ENCODE data around the gene MYLK.
A peak's percentile ranks its signal among the peaks of the same experiment; 100 is the strongest.
"Not testable (repeated sequence)": the region's sequence is repeated elsewhere in the genome, so short reads cannot be mapped to it uniquely, and the experiment has no call there.

Gene MYLK

DNA sequence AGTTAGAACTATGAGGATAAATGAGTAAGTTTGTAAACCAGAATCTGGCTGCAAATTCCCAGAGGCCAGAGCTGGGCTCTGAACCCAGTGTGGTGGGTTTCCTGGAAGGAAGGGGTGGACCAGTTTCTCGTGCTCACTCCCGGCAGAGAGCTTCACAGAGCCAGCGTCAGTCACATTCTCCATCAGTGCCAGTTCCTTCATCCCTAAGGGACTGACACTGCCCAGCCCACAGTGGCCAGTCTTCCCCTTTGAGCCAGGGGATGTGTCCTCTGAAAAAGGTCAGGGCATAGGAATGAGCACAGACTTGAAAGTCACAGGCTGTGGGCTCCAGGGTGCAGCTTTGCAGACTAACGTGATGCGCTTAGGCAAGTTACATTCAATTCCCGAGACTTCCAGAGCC lies 163.5 kb downstream of the MYLK start:
- DNase-seq: no peak
- in situ Hi-C loops (cut with MboI; ENCODE audit: low pct_unique_long_range_greater_than_20kb, low sequenced_read_pairs): no loop called here

DNA sequence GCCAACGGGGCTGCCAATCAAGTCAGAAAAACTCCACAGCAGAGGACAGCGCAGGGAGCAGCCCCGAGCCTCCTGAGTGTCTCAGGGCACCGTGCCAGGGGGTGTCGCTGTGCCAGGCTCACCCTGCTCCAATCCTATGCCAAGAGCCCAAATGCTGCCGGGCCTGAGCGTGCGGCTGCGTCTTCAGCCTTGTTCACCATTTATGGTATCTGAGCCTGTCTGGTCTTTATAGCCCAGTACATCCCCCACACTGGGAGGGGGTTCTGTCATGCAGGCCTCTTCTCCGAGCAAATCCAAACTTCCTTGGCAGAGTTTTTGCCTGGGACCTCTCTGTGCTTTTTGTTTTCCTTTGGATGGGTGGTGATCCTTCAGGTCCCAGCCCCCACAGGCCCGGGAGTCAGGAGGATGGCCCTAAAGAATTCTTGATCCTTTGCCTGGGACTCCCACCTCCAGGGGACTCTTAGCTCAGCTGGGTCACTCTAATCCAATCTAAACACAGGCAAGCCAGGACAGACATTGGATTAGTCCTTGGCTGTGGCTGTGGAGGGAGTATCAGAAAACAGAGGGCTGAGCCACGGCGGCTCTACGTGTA lies 164.2 kb downstream of the MYLK start:
- DNase-seq: no peak
- in situ Hi-C loops (cut with MboI; ENCODE audit: low pct_unique_long_range_greater_than_20kb, low sequenced_read_pairs): no loop called here

DNA sequence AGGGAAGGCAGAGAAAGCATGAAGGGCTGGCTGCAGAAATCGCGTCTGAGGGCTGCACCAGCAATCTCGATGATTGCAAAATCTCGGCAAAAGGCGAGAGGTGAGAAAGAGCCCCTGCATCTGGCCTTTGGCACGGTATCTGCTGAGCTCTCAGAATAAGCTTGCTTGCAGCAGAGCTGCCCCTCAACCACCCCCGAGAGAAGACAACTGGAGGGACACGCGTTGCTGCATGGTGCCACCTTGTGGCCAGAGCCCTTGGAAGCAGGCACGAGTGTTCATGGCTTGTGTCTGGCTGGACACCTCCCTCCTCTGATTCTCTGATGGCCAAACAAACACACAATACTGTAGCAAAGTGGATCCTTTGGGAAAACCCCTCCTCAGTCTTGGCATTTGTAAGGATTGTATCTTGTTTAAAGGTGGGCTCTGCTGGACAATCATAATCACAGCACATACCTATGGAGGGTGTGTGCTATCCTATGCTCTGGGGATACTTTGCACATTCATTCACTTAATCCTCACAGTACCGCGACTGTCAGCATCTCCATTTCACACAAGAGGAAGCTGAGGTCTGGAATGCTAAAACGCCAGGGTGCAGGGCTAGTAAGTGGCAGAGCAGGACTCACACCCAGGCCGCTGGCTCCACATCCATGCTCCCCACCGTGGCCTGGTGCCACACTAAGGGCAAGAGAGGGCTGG lies 164.9 kb downstream of the MYLK start:
- peak; percentile 67 for DNase-seq
- in situ Hi-C loops (cut with MboI; ENCODE audit: low pct_unique_long_range_greater_than_20kb, low sequenced_read_pairs): not testable (repeated sequence)

DNA sequence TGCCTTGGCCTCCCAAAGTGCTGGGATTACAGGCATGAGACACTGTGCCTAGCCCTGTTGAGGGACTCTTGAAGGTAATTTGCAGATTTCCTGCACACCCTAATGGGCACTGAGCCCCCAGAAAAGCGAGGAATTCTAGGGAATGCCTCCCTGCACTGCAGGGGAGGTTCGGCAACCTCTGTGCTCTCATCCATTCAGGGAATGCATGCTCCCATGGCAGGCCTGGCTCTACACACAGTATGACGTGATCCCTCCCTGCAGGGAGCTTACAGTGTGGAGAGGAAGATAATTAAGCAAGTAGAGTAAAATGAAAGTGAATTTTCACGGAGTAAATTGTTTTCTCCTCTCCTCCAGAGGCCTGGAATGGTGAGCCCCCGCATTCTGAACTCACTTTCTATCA lies 166.0 kb downstream of the MYLK start:
- in situ Hi-C loops (cut with MboI; ENCODE audit: low pct_unique_long_range_greater_than_20kb, low sequenced_read_pairs): no loop called here

DNA sequence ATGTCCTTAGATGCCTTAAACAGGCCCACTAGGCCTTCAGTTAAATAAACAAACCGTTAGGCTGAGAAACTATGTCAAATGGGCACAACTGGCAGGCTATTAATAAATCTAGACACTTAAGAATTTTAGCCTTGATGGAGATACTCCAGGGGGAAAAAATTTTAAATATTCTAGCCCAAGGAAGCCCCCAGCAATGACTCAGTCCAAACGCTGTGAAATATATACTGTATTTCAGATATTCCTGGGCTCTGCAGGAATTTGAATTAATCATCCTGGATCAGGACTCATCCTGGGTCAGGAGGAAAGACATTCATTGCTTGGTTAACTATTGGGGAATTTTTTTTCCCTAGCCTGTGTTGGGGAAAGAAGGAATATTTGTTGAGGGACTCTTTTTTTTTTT lies 166.7 kb downstream of the MYLK start:
- DNase-seq; in situ Hi-C loops (cut with MboI; ENCODE audit: low pct_unique_long_range_greater_than_20kb, low sequenced_read_pairs): not testable (repeated sequence)

More for the DNA sequence above, 166.0 kb downstream of the MYLK start:
- DNase-seq: no peak

DNA sequence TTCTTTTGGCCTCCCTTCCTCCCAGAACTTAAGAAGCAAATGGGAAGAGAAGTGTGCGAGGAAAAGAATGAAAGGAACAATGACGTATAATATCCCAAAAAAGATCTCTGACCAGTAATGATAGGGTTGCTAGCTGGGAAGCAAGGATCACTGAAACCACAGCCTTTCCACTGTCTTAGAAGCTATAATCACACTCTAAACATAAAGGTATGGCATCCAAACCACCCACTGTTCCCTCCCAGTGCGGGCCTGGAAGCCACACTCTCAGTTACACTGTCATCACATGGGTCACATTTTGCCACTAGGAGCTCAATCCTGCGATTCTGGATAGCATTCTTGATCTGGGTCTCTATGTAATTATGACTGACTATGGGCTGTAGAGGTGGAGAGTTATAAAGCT lies 167.7 kb downstream of the MYLK start:
- no peak for DNase-seq
- in situ Hi-C loops (cut with MboI; ENCODE audit: low pct_unique_long_range_greater_than_20kb, low sequenced_read_pairs): no loop called here

DNA sequence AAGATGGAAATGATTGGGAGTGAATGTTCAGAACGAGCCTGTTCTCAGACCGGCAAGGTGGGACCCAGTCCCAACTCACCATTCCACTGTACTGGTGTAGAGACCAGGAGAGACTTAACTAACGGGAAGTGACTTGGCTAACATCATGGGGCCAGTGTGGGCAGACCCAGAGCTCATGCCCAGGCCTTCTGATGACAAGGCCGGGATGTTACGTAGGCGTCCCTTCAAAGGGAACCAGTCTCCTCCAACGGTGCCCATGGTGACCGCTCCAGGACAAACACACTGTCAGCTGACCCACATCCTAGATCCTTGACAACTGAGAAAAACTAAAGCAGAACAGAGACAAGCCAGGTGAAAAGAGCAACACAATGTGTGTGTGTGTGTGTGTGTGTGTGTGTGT lies 170.9 kb downstream of the MYLK start:
- in situ Hi-C loops (cut with MboI; ENCODE audit: low pct_unique_long_range_greater_than_20kb, low sequenced_read_pairs): no loop called here
- DNase-seq: no peak

DNA sequence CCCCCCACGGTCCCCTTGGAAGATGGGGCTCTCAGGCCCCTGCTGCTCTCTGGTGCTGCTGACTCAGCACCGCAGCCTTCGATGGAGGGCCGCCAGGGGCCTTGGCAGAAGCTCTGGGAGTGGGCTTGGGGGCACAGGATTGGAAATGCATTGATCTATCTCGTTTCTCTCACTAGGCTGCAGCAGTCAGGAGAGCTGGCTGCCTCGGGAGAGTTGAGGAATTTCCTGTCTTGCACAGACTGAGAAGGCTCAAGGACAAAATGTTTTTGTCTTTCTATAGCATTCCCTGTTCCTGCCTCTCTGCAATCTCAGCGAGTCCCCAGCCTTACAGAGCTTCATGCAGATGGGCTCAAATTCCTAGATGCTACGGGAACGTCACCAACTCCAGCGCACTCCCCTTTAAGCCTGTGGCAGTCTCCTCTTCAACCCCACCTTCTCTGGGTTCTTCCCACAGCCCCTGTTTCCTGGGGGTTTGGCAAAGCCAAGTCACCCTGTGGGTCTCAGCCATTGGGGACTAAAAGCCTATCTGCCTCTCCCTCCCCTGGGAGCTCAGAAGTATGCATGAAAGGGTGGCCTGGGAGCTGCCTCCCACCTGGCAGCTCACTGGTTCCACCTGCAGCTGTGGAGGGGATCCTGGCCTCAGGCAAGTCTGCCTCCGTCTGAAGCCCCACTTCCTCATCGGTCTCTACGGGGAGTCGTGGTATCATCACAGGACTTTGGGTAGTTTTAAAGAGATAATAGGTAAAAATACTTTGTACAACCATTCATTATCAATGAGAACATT lies 171.9 kb downstream of the MYLK start:
- no peak for DNase-seq
- in situ Hi-C loops (cut with MboI; ENCODE audit: low pct_unique_long_range_greater_than_20kb, low sequenced_read_pairs): no loop called here

DNA sequence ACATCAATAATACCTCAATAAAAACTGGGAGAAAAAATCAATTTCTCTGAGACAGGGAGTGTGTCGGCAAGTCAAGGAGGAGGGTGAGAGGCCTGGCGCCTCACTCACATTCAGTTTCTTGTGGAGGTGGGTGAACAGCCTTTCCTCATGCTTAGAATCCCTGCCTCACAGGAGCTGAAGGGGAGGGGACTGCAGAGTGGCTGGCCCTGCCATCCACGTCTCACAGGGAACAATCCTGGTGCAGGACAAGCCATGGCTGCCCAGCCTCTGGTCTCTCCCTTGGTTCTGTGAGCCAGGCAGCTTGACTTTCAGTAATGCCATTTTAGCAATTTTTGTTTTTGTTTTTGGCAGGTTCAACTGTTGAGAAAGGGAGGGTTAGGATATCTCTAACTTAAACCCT lies 172.8 kb downstream of the MYLK start:
- DNase-seq: no peak
- in situ Hi-C loops (cut with MboI; ENCODE audit: low pct_unique_long_range_greater_than_20kb, low sequenced_read_pairs): no loop called here

DNA sequence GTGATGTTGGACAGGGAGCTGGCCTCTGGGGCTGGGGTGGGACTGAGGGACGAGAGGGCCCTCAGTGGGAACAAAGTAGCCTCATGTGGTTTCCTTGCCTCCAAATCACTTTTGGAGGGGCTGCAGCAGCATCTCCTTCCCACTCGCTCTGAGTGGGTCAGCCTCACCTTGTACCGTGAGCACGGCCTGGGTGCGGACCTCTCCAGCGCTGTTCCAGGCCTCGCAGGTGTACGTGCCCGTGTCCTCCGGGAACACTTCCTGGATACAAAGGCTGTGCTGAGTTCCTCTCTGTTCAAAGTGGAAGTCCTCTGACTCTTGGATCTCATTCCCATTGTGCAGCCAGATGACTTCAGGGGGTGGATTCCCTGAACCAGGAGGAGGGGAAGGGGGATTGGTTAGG lies 175.6 kb downstream of the MYLK start:
- no peak for DNase-seq
- in situ Hi-C loops (cut with MboI; ENCODE audit: low pct_unique_long_range_greater_than_20kb, low sequenced_read_pairs): loop anchor here (10.0 kb wide), 1 partner anchor 54 kb away; no protein-coding TSS in a partner anchor

DNA sequence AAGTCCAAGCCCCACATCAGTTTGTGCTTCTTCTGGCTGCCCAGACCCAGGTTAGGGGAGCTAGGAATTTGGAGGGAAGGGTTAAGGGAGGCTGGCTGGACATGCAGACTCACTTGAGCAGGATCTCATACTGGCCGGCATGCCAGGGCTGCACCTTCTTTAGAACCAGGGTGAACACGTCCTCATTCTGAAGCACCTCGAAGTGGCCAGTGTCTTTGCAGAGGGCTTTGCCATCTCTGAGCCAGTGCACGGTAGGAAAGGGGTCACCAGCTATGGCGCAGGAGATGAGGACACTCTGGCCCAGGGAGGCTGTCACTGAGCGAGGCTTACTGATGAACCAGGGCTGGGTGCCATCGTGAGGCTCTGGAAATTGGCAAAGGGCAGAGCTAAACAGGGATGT lies 176.5 kb downstream of the MYLK start:
- DNase-seq: not testable (repeated sequence)
- in situ Hi-C loops (cut with MboI; ENCODE audit: low pct_unique_long_range_greater_than_20kb, low sequenced_read_pairs): loop anchor here (10.0 kb wide), 1 partner anchor 53 kb away; no protein-coding TSS in a partner anchor

DNA sequence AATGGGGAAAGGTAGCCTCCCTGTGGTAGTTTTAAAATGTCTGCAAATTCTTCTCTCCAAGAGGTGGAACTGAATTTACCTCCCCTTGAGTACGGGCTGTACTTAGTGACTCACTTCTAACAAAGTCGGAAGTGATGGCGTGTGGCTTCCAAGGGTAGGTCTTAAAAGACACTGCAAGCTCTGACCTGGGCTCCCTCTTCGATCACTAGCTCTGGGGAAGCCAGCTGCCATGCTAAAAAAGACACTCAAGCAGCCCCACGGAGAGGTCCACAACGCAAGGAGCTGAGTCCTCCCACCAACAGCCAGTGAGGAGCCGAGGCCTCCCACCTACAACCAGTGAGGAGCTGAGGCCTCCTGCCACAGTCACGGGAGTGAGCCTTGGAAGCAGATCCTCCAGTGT lies 177.3 kb downstream of the MYLK start:
- no peak for DNase-seq
- in situ Hi-C loops (cut with MboI; ENCODE audit: low pct_unique_long_range_greater_than_20kb, low sequenced_read_pairs): loop anchor here (10.0 kb wide), 1 partner anchor 52 kb away; no protein-coding TSS in a partner anchor

DNA sequence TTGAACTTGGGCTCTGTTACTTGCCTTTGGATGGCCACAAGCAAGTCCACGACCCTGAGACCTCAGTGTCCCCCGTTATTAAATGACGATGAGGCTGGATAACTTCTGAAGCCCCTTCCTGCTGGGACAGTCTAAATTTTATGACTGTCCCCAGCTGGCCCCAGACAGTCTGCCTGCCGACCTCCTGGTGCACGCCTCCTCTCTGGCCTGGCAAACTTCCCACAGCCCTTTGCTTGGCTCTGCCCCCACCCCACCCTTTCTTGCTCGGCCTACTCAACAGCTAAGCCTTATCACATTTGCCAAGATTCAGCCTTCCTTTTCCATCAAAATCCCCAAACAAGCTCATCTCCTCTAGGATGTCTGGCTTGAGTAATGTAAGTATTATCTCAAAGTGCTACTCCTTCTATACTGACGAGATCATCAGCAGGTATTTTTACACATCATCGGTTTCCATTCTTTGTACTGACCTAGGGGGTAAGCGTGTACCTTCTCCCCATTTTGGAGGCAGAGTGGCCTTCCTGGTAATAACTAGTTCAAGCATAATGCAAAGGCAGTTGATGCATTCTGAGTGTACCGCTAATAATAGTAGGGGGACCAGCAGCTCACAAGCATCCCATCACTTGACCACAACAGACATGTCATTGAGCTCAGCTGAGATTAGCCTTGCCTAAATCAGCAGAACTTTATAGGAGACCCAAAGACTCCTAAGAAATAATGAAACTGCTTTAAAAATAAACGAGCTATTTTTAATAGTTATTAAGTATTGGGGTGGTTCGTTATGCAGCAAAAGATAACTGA lies 178.4 kb downstream of the MYLK start:
- no peak for DNase-seq
- in situ Hi-C loops (cut with MboI; ENCODE audit: low pct_unique_long_range_greater_than_20kb, low sequenced_read_pairs): loop anchor here (10.0 kb wide), 1 partner anchor 51 kb away; no protein-coding TSS in a partner anchor

DNA sequence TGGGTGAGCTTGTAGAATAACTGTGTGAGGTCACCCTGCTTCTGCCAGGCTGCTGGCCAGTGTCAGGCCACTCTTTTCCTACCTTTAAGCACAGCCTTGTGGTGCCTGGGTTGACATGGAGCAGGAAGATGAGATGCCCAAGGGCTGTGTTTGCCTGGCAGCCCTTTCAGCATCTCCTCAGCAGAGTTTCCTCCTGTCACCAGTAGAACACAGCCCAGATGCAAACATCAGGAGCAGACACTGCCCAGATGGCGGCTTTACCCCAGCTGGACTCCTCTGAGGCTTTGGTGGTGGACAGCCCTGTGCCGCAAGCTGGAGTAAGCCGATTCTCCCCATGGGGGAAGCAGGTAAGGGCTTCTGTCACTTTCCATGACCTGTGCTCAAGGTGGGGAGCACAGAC lies 180.5 kb downstream of the MYLK start:
- not testable (repeated sequence) for DNase-seq
- in situ Hi-C loops (cut with MboI; ENCODE audit: low pct_unique_long_range_greater_than_20kb, low sequenced_read_pairs): loop anchor here (10.0 kb wide), 1 partner anchor 49 kb away; no protein-coding TSS in a partner anchor

DNA sequence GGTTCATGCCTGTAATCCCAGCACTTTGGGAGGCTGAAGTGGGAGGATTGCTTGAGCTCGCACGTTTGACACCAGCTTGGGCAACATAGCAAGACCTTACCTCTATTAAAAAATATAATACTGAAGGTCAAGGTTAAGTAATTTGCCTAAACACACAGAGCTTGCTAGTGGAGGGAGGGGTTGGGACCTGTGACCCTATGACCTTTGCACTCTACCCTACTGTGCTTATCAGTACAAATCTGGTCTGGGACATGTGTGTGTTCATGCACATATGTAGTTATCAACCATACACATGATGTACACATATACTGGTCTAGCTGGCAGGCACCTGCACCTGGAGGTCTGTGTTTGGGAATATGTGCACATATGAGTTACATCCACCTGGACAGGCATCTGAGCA lies 181.4 kb downstream of the MYLK start:
- no peak for DNase-seq
- in situ Hi-C loops (cut with MboI; ENCODE audit: low pct_unique_long_range_greater_than_20kb, low sequenced_read_pairs): loop anchor here (10.0 kb wide), 1 partner anchor 48 kb away; no protein-coding TSS in a partner anchor

DNA sequence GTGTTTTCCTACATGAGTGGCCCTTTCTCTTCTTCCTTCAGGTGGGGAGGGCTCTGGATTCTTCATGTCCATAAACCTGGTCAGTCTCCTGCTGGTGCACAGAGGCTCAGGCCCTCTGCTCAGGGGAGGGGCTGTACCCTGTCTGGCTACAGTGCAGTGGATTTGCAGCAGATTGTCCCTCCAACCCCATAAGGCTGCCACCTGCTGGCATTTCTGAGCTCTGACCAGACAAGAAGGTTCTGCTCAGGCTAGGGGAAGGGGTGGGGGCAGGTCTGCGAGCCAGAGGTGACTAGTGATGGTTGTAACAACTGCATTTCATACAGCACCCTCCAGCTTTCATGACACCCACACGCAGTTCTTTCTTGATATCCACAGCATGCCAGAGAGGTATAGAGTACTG lies 182.1 kb downstream of the MYLK start:
- peak; percentile 66 for DNase-seq
- in situ Hi-C loops (cut with MboI; ENCODE audit: low pct_unique_long_range_greater_than_20kb, low sequenced_read_pairs): loop anchor here (10.0 kb wide), 1 partner anchor 47 kb away; no protein-coding TSS in a partner anchor

DNA sequence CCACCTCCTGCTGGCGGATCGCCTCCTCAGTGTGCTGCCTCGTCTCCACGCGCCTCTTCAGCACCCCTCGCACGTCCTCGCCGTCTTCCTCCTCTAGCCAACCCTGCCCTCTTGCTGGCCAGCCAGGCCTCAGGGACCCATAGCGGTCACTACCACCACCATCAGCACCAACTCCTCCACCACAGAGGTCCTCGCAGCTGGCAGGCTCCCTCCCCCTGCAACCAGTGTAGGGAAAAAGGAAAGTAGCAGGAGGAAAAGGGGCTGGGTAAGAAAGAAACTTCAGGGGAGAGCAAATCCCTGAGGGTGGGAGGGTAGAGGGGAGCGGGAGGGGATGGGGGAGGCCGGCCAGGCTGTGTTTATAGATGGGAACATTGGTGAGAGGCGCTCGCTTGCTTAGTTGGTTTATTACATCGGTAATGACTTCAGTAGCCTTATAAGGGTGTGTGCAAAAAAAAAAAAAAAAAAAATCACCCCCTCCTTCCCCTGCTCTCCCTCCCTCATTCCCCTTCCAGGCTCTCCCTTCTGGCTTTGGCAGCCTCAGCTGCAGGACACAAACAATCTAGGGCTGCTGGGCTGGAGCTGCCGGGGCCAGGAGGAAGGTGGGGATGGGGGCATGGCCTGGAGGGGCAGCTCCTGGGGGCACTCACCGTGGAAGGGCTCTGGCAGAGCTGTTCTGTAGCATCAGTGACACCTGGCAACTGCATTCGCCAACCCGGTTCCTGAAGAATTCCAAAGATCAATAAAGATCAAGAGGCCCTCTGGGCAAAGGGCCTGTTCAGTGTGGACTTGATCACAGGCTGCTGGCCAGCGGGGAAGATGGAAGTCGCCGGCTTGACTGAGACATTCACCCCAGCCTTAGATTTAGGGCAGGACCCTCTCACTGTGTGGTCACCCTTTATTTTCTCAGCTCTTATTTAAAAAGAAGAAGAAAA lies 183.1 kb downstream of the MYLK start:
- in situ Hi-C loops (cut with MboI; ENCODE audit: low pct_unique_long_range_greater_than_20kb, low sequenced_read_pairs): loop anchor here (10.0 kb wide), 1 partner anchor 46 kb away; no protein-coding TSS in a partner anchor
- DNase-seq: no peak

DNA sequence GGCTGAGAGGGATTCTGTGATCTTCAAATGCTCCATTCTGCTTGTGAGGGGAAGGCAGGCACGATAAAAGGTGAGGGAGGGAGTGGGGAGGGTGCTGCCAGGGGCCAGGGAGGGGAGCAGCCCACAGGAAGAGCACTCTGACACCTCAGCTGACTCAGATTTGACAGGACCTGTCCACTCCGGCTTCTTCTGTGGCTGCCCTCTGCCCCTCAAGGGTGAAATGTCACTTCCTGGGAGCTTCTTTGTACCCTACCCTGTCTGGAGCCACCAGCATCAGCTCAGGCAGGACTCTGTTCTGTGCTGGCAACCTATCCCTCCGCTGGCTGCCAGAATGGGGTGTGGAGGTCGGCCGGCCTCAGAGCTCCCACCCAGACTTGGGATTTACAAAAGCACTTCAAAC lies 185.3 kb downstream of the MYLK start:
- in situ Hi-C loops (cut with MboI; ENCODE audit: low pct_unique_long_range_greater_than_20kb, low sequenced_read_pairs): no loop called here
- DNase-seq: no peak
